Measurements from ENCODE around the gene SPECC1. TPM values are rescaled to one million over a fixed set of nuclear protein-coding genes. Genes with fewer than 3 reads are reported as not detected.

The SPECC1 gene
- total RNA-seq, 1 experiment from 2014 or later, result 103 TPM

DNA sequence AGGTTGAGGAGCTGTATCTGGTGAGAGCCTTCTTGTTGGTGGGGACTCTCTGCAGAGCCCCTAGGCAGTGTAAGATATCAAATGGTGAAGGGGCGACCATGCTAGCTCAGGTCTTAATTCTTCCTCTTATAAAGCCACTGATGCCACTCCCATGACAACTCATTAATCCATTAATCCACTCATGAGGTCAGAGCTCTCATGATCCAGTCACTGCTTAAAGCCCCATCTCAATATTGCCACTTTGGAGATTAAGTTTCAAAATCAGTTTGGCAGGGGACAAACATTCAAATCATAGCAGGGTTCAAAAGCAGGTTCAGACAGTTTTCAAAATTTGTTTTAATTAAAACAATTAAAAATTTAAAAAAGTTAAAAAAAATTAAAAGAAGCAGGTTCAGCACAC is 13.1 kb upstream of the SPECC1 start (continued):
- TF ChIP-seq, protein P1, sequence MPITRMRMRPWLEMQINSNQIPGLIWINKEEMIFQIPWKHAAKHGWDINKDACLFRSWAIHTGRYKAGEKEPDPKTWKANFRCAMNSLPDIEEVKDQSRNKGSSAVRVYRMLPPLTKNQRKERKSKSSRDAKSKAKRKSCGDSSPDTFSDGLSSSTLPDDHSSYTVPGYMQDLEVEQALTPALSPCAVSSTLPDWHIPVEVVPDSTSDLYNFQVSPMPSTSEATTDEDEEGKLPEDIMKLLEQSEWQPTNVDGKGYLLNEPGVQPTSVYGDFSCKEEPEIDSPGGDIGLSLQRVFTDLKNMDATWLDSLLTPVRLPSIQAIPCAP (CRISPR knock-in tag; IDR thresholded peaks at IDR 0.05), result no peak
- TF ChIP-seq CREM (CRISPR knock-in tag; IDR thresholded peaks at IDR 0.05) (no peak), GRHL2 (CRISPR knock-in tag; IDR thresholded peaks at IDR 0.05; ENCODE audit: insufficient replicate concordance, severe bottlenecking) (no peak), JAZF1 (CRISPR knock-in tag; IDR thresholded peaks at IDR 0.05) (no peak), TEAD4 (CRISPR knock-in tag; IDR thresholded peaks at IDR 0.05) (no peak)

- H3K4me1 Mint-ChIP-seq, result no peaks in the 10 kb centered on the region; the same call in 1 of the 2 replicates
- H3K36me3 Mint-ChIP-seq, result no peaks in the 10 kb centered on the region
- DNase-seq (ENCODE audit: low spot score), result peak; percentile 32
- ATAC-seq, result peak; percentile 16; the same call in 1 of the 2 replicates
- H3K27me3 Mint-ChIP-seq (ENCODE audit: low read depth), result no peaks in the 10 kb centered on the region; the same call in 1 of the 2 replicates
- H3K4me3 Mint-ChIP-seq, result no peak overlapping the region
- H3K9me3 Mint-ChIP-seq, result no peaks in the 10 kb centered on the region
- no peak overlapping the region for H3K27ac Mint-ChIP-seq
- ChIA-PET POLR2A (no interaction called here), CTCF (interaction anchor here (0.5 to 1.8 kb wide), 4 partner anchors 12 to 268 kb away, joined by 3 to 8 read pairs (median 4); partner anchors contain the start of gene SPECC1)
- TF ChIP-seq JAZF1 (CRISPR knock-in tag; IDR thresholded peaks at IDR 0.05), result no peak
- TF ChIP-seq SMAD4 (CRISPR knock-in tag; IDR thresholded peaks at IDR 0.05), result no peak
- no peak for TF ChIP-seq ZNF219 (CRISPR knock-in tag; IDR thresholded peaks at IDR 0.05; ENCODE audit: borderline replicate concordance)
- no peak for TF ChIP-seq RORB (CRISPR knock-in tag; IDR thresholded peaks at IDR 0.05)
- TF ChIP-seq, protein P1 (CRISPR knock-in tag; IDR thresholded peaks at IDR 0.05), result no peak
Measured at GRCh38 chr17:19996502-19996901, 12.7 kb upstream of the SPECC1 start.

GRCh38 chr17:20008242-20009051 is 712 bp upstream of the SPECC1 start:
- DNase-seq (ENCODE audit: low spot score), result peak; percentile 54
- TF ChIP-seq FOXP1 (CRISPR knock-in tag; IDR thresholded peaks at IDR 0.05; ENCODE audit: borderline replicate concordance), result peak; percentile 14; the same call in 1 of the 2 replicates
- TF ChIP-seq TCF7 (CRISPR knock-in tag; IDR thresholded peaks at IDR 0.05; ENCODE audit: low read depth), result 0 out of 2 replicates have a peak, but pooled peaks have one; percentile 23
- TF ChIP-seq ZNF263 (CRISPR knock-in tag; IDR thresholded peaks at IDR 0.05; ENCODE audit: low read depth), result peak; percentile 62; the same call in 1 of the 2 replicates
- TF ChIP-seq, protein P2, sequence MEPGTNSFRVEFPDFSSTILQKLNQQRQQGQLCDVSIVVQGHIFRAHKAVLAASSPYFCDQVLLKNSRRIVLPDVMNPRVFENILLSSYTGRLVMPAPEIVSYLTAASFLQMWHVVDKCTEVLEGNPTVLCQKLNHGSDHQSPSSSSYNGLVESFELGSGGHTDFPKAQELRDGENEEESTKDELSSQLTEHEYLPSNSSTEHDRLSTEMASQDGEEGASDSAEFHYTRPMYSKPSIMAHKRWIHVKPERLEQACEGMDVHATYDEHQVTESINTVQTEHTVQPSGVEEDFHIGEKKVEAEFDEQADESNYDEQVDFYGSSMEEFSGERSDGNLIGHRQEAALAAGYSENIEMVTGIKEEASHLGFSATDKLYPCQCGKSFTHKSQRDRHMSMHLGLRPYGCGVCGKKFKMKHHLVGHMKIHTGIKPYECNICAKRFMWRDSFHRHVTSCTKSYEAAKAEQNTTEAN (CRISPR knock-in tag; IDR thresholded peaks at IDR 0.05), result 0 out of 2 replicates have a peak, but pooled peaks have one; percentile 27
- TF ChIP-seq CBFB (CRISPR knock-in tag; IDR thresholded peaks at IDR 0.05; ENCODE audit: low read depth), result no peak
- no peak for TF ChIP-seq MXD4 (CRISPR knock-in tag; IDR thresholded peaks at IDR 0.05; ENCODE audit: borderline replicate concordance)

DNA sequence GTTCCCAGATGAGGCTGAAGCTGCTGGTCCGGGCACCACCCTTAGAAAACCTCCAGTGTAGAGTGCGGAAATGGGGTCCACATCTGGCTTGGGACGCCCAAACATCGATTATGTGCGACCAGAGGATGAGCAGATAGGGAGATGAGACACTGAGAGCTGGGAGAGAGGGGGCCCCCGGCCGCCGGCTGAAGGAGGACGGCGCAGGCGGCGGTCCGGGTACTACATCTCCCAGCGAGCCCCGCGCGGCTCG is 182 bp upstream of the SPECC1 start:
- peak overlapping the region; percentile 92 for H3K4me3 Mint-ChIP-seq
- ChIA-PET CTCF (interaction anchor here (0.6 to 3.3 kb wide), 30 partner anchors 8 to 631 kb away, joined by 3 to 52 read pairs (median 4); partner anchors contain the start of genes AKAP10, MAPK7 and ULK2), POLR2A (interaction anchor here (1.1 kb wide), 1 partner anchor 31 kb away, joined by 3 read pairs; the partner anchor contains the start of gene AKAP10)
- no peaks in the 10 kb centered on the region for H3K9me3 Mint-ChIP-seq
- H3K27ac Mint-ChIP-seq, result no peak overlapping the region
- peaks cover 44% of the 10 kb centered on the region for H3K27me3 Mint-ChIP-seq (ENCODE audit: low read depth)
- H3K36me3 Mint-ChIP-seq, result no peaks in the 10 kb centered on the region
- H3K4me1 Mint-ChIP-seq, result peaks cover 15% of the 10 kb centered on the region
- ATAC-seq, result no peak
- DNase-seq (ENCODE audit: low spot score), result no peak
- TF ChIP-seq ATF6 (CRISPR knock-in tag; IDR thresholded peaks at IDR 0.05) (no peak), ESRRA (CRISPR knock-in tag; IDR thresholded peaks at IDR 0.05; ENCODE audit: borderline replicate concordance) (no peak), ZNF121 (CRISPR knock-in tag; IDR thresholded peaks at IDR 0.05) (no peak), CREM (CRISPR knock-in tag; IDR thresholded peaks at IDR 0.05) (no peak), ZNF232 (CRISPR knock-in tag; IDR thresholded peaks at IDR 0.05) (no peak), ZNF512 (CRISPR knock-in tag; IDR thresholded peaks at IDR 0.05; ENCODE audit: borderline replicate concordance) (no peak), PRRX2 (CRISPR knock-in tag; IDR thresholded peaks at IDR 0.05) (no peak)
- TF ChIP-seq, protein P3, sequence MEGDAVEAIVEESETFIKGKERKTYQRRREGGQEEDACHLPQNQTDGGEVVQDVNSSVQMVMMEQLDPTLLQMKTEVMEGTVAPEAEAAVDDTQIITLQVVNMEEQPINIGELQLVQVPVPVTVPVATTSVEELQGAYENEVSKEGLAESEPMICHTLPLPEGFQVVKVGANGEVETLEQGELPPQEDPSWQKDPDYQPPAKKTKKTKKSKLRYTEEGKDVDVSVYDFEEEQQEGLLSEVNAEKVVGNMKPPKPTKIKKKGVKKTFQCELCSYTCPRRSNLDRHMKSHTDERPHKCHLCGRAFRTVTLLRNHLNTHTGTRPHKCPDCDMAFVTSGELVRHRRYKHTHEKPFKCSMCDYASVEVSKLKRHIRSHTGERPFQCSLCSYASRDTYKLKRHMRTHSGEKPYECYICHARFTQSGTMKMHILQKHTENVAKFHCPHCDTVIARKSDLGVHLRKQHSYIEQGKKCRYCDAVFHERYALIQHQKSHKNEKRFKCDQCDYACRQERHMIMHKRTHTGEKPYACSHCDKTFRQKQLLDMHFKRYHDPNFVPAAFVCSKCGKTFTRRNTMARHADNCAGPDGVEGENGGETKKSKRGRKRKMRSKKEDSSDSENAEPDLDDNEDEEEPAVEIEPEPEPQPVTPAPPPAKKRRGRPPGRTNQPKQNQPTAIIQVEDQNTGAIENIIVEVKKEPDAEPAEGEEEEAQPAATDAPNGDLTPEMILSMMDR (IDR thresholded peaks at IDR 0.05), result peak; percentile 99; the same call in 1 of the 2 replicates

More at GRCh38 chr17:20008242-20009051, 712 bp upstream of the SPECC1 start:
- H3K36me3 Mint-ChIP-seq, result no peaks in the 10 kb centered on the region
- H3K27me3 Mint-ChIP-seq (ENCODE audit: low read depth), result peaks cover 42% of the 10 kb centered on the region
- peak; percentile 36 for ATAC-seq
- no peaks in the 10 kb centered on the region for H3K9me3 Mint-ChIP-seq
- no peak overlapping the region for H3K27ac Mint-ChIP-seq
- H3K4me3 Mint-ChIP-seq, result peak overlapping the region; percentile 92
- peaks cover 15% of the 10 kb centered on the region for H3K4me1 Mint-ChIP-seq
- ChIA-PET CTCF (interaction anchor here (0.6 to 3.3 kb wide), 31 partner anchors 8 to 630 kb away, joined by 3 to 52 read pairs (median 4); partner anchors contain the start of genes AKAP10, MAPK7 and ULK2), POLR2A (interaction anchor here (1.1 kb wide), 1 partner anchor 31 kb away, joined by 3 read pairs; the partner anchor contains the start of gene AKAP10)
